Measurements from ENCODE around the gene PSD2.

GRCh38 chr5:139882316-139882715, 86.7 kb downstream of the PSD2 start:
- TF ChIP-seq CTCF (conservative IDR thresholded peaks at IDR 0.05) (no peak), ZFX (IDR thresholded peaks at IDR 0.05) (no peak)

Data from C4-2B (cell line).